ENCODE data around the gene ZNF302.

Gene ZNF302

DNA sequence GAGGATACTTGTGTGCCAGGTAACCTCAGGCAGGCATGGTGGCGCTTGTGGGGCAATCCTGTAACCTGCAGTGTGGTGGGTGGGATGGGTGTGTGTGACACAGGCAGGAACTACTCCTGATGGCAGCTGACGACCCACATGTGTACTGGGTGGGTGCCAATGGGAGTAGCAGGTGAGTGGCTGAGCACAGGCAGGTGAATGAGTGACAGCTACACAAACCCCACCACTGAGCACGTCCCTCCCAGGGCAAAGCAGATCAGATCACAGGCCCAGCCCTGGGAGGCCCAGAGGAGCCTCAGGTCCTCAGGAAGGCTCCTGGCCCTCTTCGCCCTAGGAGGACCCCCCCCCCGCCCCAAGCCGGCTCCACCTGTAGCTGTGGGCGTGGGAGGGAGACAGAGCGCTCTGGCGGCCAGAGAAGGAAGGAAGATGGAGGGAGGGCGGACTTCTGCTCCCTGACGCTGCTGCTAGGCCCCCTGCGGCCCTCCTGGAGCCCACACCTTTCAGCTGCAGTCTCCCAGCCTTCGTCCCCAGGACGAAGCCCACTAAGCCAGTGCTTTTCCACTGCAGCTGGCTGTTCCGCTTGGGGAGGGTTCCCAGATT is 55.2 kb downstream of the ZNF302 start:
- no peak for DNase-seq (ENCODE audit: low read depth)

DNA sequence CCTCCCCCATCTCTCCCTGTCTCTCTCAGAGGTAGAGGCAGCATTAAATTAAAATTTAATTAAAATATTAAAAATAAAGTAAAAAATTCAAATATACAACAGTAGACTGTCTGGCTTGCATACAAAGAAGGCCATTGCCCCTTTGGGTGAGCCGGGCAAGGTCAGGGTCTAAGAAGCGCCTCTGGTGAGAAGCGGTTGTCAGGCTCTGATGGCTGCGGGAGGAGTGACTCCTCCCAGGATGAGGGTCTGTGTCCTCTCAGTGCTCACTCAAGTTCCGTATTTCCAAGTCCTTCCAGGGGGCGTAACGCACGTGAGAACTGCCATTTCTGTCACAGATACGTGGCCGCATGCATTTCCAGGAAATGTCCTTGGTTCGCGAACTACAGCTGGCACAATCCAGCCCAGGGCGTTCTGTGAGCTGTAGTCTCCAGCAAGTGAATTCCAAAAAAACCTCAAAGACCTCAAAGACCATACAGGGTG is 55.8 kb downstream of the ZNF302 start:
- no peak for DNase-seq (ENCODE audit: low read depth)

DNA sequence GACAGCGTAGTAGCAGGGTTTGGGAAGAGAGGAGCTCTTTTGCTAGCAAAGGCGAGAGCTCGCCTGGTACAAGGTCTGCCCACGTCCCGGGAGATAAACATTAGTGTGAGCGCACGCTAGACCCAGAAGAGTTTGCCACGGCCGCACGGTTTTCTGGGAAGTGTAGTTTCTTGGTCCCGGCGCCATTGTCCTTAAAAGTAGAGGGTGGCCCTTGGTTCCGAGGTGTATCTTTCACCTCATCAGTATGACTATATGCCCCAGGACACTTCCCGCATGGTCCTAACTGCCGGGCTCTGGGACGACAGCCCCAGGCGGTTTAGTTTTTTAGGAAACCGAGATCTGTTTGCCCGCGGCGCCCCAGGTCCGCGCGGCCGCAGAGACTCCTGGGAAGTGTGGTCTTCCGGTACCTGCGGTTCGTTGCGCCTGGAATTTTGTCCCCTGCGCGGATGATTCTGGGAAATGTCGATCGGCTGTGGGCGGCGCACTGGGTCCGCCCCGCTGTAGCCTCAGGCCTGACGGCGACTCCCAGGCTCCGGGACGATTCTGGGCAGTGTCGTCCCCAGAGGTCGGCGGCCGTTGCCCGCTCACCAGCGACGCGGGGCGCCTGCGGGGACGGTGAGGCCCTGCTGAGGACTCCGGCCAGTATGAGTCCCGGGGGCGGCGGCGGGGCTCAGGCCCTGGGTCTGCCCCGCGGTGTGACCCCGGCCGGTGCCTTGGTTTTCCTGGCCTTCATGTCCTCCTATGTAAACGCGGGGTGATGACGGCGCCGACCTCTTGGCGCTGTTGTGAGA is 56.5 kb downstream of the ZNF302 start, which contains the start of gene ZNF181:
ZNF181 (plus strand) TSS at position 498 of the 791 bp plus-strand sequence. CDS start 795 bp downstream, outside the sequence.
- peak; percentile 70 for DNase-seq (ENCODE audit: low read depth)

DNA sequence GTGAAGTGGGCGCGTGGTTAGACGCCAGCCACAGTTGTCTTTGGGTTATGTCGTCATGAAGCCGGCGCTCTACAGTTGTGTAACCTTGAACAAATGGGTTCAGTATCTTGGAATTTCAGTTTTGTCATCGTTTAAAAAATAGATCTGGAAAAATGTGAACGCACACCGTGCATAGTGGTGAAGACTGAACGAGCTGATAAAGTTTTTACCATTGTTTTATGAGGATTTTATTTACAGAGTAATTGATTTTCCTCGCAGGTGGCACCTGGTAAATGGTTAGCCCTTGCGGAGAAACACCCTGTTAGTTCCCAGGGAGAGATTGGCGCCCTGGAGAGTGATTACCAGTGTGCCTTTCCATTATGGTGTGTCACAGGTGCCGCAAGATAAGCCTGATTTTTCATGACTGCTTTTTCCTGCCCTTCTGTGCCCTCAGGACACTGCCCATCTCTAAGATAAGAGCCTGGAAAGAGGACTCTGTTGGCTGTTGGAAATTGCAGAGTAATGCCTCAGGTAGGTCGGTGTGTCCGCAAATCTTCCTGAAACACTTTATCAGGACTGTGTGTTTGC is 57.1 kb downstream of the ZNF302 start:
- no peak for DNase-seq (ENCODE audit: low read depth)

Data from activated gamma-delta T cell treated with anti-CD3 and anti-CD28 coated beads, Interleukin-2, amount 50 U/mL, for 16 hours (primary cell).